Measurements from ENCODE around the gene NR4A3.
"Not testable (repeated sequence)": the region's sequence is repeated elsewhere in the genome, so short reads cannot be mapped to it uniquely, and the experiment has no call there.

NR4A3 gene

GRCh38 chr9:99821396-99822108 lies at the start of gene NR4A3:
NR4A3 (plus strand) TSS chr9:99821885; CDS start chr9:99828043, 6,158 bp downstream.
- peak; percentile 99 for DNase-seq

- no peak for DNase-seq
These were observed 48.1 kb upstream of the NR4A3 start for GRCh38 chr9:99773468-99774138.

- no peak for DNase-seq
These were observed 43.4 kb upstream of the NR4A3 start for GRCh38 chr9:99778308-99778707.

GRCh38 chr9:99778836-99779235 lies 42.8 kb upstream of the NR4A3 start:
- DNase-seq, result no peak

- DNase-seq, result no peak
These were observed 42.4 kb upstream of the NR4A3 start for GRCh38 chr9:99779277-99779676.

- not testable (repeated sequence) for DNase-seq
These were observed 39.3 kb upstream of the NR4A3 start for GRCh38 chr9:99782349-99782748.

- DNase-seq, result no peak
These were observed 38.5 kb upstream of the NR4A3 start for GRCh38 chr9:99782962-99783718.

- no peak for DNase-seq
These were observed 37.9 kb upstream of the NR4A3 start for GRCh38 chr9:99783799-99784198.

- no peak for DNase-seq
These were observed 36.6 kb upstream of the NR4A3 start for GRCh38 chr9:99785010-99785590.

- no peak for DNase-seq
These were observed 34.1 kb upstream of the NR4A3 start for GRCh38 chr9:99787556-99787955.

GRCh38 chr9:99793528-99793927 lies 28.2 kb upstream of the NR4A3 start:
- DNase-seq, result no peak

GRCh38 chr9:99796231-99796630 lies 25.5 kb upstream of the NR4A3 start:
- DNase-seq, result no peak

- DNase-seq, result no peak
These were observed 19.9 kb upstream of the NR4A3 start for GRCh38 chr9:99801775-99802174.

GRCh38 chr9:99803694-99804093 lies 18.0 kb upstream of the NR4A3 start:
- no peak for DNase-seq

GRCh38 chr9:99807276-99807852 lies 14.3 kb upstream of the NR4A3 start:
- peak; percentile 24 for DNase-seq

GRCh38 chr9:99807956-99808355 lies 13.7 kb upstream of the NR4A3 start:
- DNase-seq, result no peak

GRCh38 chr9:99808454-99808853 lies 13.2 kb upstream of the NR4A3 start:
- DNase-seq, result no peak

GRCh38 chr9:99809586-99810319 lies 11.9 kb upstream of the NR4A3 start:
- DNase-seq, result no peak

- DNase-seq, result no peak
These were observed 10.5 kb upstream of the NR4A3 start for GRCh38 chr9:99811172-99811571.

GRCh38 chr9:99811598-99812383 lies 9.9 kb upstream of the NR4A3 start:
- no peak for DNase-seq

- no peak for DNase-seq
These were observed 7.9 kb upstream of the NR4A3 start for GRCh38 chr9:99813739-99814138.

- DNase-seq, result no peak
These were observed 7.3 kb upstream of the NR4A3 start for GRCh38 chr9:99814359-99814758.

Measured in NCI-H345 (cell line).